ENCODE measurements around the gene TEX30.

GRCh38 chr13:102763741-102764140 lies 9.8 kb downstream of the TEX30 start:
- TF ChIP-seq, protein P1, sequence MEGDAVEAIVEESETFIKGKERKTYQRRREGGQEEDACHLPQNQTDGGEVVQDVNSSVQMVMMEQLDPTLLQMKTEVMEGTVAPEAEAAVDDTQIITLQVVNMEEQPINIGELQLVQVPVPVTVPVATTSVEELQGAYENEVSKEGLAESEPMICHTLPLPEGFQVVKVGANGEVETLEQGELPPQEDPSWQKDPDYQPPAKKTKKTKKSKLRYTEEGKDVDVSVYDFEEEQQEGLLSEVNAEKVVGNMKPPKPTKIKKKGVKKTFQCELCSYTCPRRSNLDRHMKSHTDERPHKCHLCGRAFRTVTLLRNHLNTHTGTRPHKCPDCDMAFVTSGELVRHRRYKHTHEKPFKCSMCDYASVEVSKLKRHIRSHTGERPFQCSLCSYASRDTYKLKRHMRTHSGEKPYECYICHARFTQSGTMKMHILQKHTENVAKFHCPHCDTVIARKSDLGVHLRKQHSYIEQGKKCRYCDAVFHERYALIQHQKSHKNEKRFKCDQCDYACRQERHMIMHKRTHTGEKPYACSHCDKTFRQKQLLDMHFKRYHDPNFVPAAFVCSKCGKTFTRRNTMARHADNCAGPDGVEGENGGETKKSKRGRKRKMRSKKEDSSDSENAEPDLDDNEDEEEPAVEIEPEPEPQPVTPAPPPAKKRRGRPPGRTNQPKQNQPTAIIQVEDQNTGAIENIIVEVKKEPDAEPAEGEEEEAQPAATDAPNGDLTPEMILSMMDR (IDR thresholded peaks at IDR 0.05): no peak
- TF ChIP-seq ZFX (IDR thresholded peaks at IDR 0.05; ENCODE audit: borderline replicate concordance): no peak

Measured in 22Rv1 (cell line).